Endothelial cell of umbilical vein (primary cell): ENCODE measurements around the gene KCNMA1.
A peak's percentile ranks its signal among the peaks of the same experiment; 100 is the strongest.

Source experiments
- CTCF ChIP-seq, 2 donors: IDR thresholded peaks; 1 replicate in 1 of 2; 2 replicates in 1 of 2; pipeline ENCODE4 v1.5.1; 2011; ENCODE audit warnings: low read length in 2 of 2, mild to moderate bottlenecking in 2 of 2, moderate library complexity in 2 of 2, control low read depth in 1 of 2, inconsistent platforms in 1 of 2, low read depth in 1 of 2; ENCODE audit not compliant: insufficient read depth in 1 of 2; ENCODE audit errors: extremely low read depth in 1 of 2
- POLR2A ChIP-seq: IDR thresholded peaks from 2 replicates; pipeline ENCODE4 v1.6.1; 2012; ENCODE audit warnings: low read depth, mild to moderate bottlenecking, control low read depth, low read length
- POLR2AphosphoS5 ChIP-seq: IDR thresholded peaks from 2 replicates; pipeline ENCODE4 v1.6.1; 2012; ENCODE audit warnings: low read depth, mild to moderate bottlenecking, control low read depth, low read length, moderate library complexity; ENCODE audit not compliant: insufficient read depth

- peak in 1 of 2 donors; percentile 4 for TF ChIP-seq CTCF (IDR thresholded peaks at IDR 0.05; ENCODE audit: extremely low read depth in 1 of 2, insufficient read depth in 1 of 2, low read depth in 1 of 2, low read length in 2 of 2)
- TF ChIP-seq POLR2AphosphoS5 = no peak
- no peak for TF ChIP-seq POLR2A
Observed at GRCh38 chr10:76902949-76903348, 734.7 kb downstream of the KCNMA1 start.
